NCI-H1092 (cell line): ENCODE results near the gene ZMYND11.
"Not testable (repeated sequence)": the region's sequence is repeated elsewhere in the genome, so short reads cannot be mapped to it uniquely, and the experiment has no call there.

ENCODE experiments used
- DNase-seq: peaks from one replicate; lab custom pipeline; 2025; lab: John Stamatoyannopoulos, UW

ZMYND11 gene

GRCh38 chr10:132946-133898 lies 2.0 kb upstream of the ZMYND11 start:
- no peak for DNase-seq

- no peak for DNase-seq
Measured at GRCh38 chr10:134247-135131, 766 bp upstream of the ZMYND11 start.

- no peak for DNase-seq
Measured at GRCh38 chr10:135601-136464, 578 bp downstream of the ZMYND11 start.

- no peak for DNase-seq
Measured at GRCh38 chr10:136465-136762, 1.2 kb downstream of the ZMYND11 start.

GRCh38 chr10:137031-137430 lies 1.8 kb downstream of the ZMYND11 start:
- DNase-seq = no peak

- DNase-seq = no peak
Measured at GRCh38 chr10:137606-138005, 2.4 kb downstream of the ZMYND11 start.

- DNase-seq = no peak
Measured at GRCh38 chr10:142371-142770, 7.1 kb downstream of the ZMYND11 start.

- no peak for DNase-seq
Measured at GRCh38 chr10:152915-153314, 17.7 kb downstream of the ZMYND11 start.

- no peak for DNase-seq
Measured at GRCh38 chr10:154348-154747, 19.1 kb downstream of the ZMYND11 start.

GRCh38 chr10:167383-167782 lies 32.1 kb downstream of the ZMYND11 start:
- DNase-seq = no peak

- no peak for DNase-seq
Measured at GRCh38 chr10:173741-174140, 38.5 kb downstream of the ZMYND11 start.

GRCh38 chr10:176677-177076 lies 41.4 kb downstream of the ZMYND11 start:
- DNase-seq = no peak

- DNase-seq = no peak
Measured at GRCh38 chr10:178208-178607, 43.0 kb downstream of the ZMYND11 start.

- DNase-seq = no peak
Measured at GRCh38 chr10:178723-179122, 43.5 kb downstream of the ZMYND11 start.

- DNase-seq = no peak
Measured at GRCh38 chr10:182441-183201, 47.4 kb downstream of the ZMYND11 start.

- no peak for DNase-seq
Measured at GRCh38 chr10:184174-184573, 48.9 kb downstream of the ZMYND11 start.

GRCh38 chr10:184911-185310 lies 49.7 kb downstream of the ZMYND11 start:
- no peak for DNase-seq

- DNase-seq = not testable (repeated sequence)
Measured at GRCh38 chr10:185571-185970, 50.3 kb downstream of the ZMYND11 start.

GRCh38 chr10:186911-187310 lies 51.7 kb downstream of the ZMYND11 start:
- no peak for DNase-seq

- no peak for DNase-seq
Measured at GRCh38 chr10:188546-188945, 53.3 kb downstream of the ZMYND11 start.

GRCh38 chr10:190216-190615 lies 55.0 kb downstream of the ZMYND11 start:
- no peak for DNase-seq
